SK-N-MC (cell line): ENCODE data around the gene KCNK15.

Source experiments
- DNase-seq: peaks from one replicate; pipeline ENCODE4 v3.0.0-alpha.2; 2011; ENCODE audit warnings: low read depth, low spot score
- H3K27ac ChIP-seq: fragments of 200-600 bp; sonication (generic); 2 replicates; pipeline ENCODE4 v1.5.1; 2016; ENCODE audit warnings: mixed run types
- H3K36me3 ChIP-seq: fragments of 200-600 bp; sonication (generic); 2 replicates; pipeline ENCODE4 v1.6.1; 2017; ENCODE audit warnings: antibody characterized with exemption, low read length, mixed read lengths; ENCODE audit not compliant: insufficient read depth
- H3K4me3 ChIP-seq: fragments of 200-600 bp; sonication (generic); 2 replicates; pipeline ENCODE4 v1.5.1; 2016
- H3K9ac ChIP-seq: fragments of 200-600 bp; sonication (generic); 2 replicates; pipeline ENCODE4 v1.8.0; 2017; ENCODE audit warnings: mixed run types, mixed read lengths; ENCODE audit not compliant: insufficient read length
- H3K9me3 ChIP-seq: fragments of 200-600 bp; sonication (generic); 2 replicates; pipeline ENCODE4 v1.6.1; 2017; ENCODE audit warnings: low read depth, mild to moderate bottlenecking, antibody characterized with exemption, low read length, moderate library complexity, mixed read lengths
- EZH2 ChIP-seq: fragments of 200-600 bp; sonication (generic); IDR thresholded peaks from one replicate; pipeline ENCODE4 v1.6.1; 2017; ENCODE audit warnings: antibody characterized with exemption
- FOXP2 ChIP-seq: optimal IDR thresholded peaks from 2 replicates; pipeline ENCODE3; 2011; ENCODE audit warnings: mild to moderate bottlenecking, moderate library complexity; ENCODE audit not compliant: insufficient read depth; ENCODE audit errors: extremely low read length, control extremely low read depth
- POLR2AphosphoS5 ChIP-seq: IDR thresholded peaks from 2 replicates; pipeline ENCODE4 v1.6.1; 2012; ENCODE audit warnings: mild to moderate bottlenecking, low read depth, low read length, borderline replicate concordance

Gene KCNK15

DNA sequence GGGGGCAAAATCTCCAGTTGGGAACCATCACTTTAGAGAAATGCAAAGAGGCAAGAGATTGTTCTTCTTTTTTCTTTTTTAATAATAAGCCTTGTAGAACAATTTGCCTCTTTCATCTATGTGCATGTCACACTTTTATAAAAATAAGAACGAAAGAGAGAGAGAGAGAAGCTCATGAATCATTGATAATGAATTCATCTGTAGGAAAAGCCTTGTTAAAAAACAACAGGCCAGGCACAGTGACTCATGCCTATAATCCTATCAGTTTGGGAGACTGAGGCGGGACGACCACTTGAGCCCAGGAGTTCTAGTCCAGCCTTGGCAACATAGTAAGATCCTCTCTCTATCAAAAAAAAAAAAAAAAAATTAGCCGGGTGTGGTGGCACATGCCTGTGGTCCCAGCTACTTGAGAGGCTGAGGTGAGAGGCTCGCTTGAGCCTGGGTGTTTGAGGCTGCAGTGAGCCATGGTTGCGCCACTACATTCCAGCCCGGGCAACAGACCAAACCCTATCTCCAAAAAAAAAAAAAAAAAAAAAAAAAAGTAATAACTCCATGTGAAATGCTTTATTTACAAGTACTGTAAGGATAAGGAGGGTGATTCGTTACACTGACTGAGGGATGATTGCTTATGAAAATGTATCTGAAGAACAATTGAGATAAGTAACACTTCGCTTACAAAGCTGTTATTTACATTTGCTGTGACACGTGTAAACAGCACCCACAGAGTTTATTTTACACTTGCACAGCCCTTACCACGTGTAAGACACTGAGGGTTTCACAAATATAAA, 24.5 kb upstream of the KCNK15 start:
- H3K9ac ChIP-seq = no peak overlapping the region
- no peaks in the 10 kb centered on the region for H3K36me3 ChIP-seq
- peak overlapping the region; percentile 40 for H3K4me3 ChIP-seq
- H3K27ac ChIP-seq = peak overlapping the region; percentile 19; the same call in 1 of the 2 replicates
- TF ChIP-seq EZH2 = no peak
- TF ChIP-seq POLR2AphosphoS5 = no peak
- no peak for TF ChIP-seq FOXP2
- no peaks in the 10 kb centered on the region for H3K9me3 ChIP-seq
- no peak for DNase-seq

DNA sequence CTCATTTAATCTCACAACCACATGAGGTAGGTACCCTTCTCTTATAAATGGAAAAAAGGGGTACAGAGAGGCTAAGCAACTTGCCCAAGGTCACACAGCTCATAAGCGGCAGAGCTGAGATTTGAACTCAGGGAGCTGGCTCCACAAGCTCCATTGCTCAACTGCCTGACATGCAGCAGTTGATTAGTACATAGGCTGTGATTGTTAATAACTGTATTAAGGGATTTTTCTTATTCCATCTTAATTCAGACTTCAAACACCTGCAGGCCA, 23.9 kb upstream of the KCNK15 start:
- TF ChIP-seq EZH2 (no peak), FOXP2 (no peak), POLR2AphosphoS5 (no peak)
- Histone ChIP-seq H3K27ac (no peak overlapping the region), H3K9me3 (no peaks in the 10 kb centered on the region), H3K4me3 (no peak overlapping the region), H3K9ac (no peak overlapping the region), H3K36me3 (no peaks in the 10 kb centered on the region)
- no peak for DNase-seq

DNA sequence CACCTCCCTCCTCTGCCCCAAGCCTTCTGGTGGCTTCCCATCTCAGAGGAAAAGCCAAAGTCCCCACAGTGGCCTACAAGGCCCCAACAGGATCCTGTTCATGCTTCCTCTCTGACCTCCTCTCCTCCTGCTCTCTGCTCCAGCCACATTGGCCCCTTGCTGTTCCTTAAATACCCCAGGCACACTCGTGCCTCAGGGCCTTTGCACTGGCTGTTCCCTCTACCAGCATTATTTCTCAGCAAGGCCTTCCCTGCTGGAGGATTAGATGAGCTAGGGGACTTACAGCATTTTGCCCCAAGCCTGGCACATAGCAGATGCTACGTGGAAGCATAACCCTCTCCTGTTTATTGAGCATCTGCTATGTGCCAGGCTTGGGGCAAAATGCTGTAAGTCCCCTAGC, 22.7 kb upstream of the KCNK15 start:
- Histone ChIP-seq H3K4me3 (no peak overlapping the region), H3K36me3 (no peaks in the 10 kb centered on the region), H3K9me3 (no peaks in the 10 kb centered on the region), H3K27ac (no peak overlapping the region), H3K9ac (no peak overlapping the region)
- no peak for DNase-seq
- TF ChIP-seq EZH2 = no peak
- no peak for TF ChIP-seq POLR2AphosphoS5

DNA sequence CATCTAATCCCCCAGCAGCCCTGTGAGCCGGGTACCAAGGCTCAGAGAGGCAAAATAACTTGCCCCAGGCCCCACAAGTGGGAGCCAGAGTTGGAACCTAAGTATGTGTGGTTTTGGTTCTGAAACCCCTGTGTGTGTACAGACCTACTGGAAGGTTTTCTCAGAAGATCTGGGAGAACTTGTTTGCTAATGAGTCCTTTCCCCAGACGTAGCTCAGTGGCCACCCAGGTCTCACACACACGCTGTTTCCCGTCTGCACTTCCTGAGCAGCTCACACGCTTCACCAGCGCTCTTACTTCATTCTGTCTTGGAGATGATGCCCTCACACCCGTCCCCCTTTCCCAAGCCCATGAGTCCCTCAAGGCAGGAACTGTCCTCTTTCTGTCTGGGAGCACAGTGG, 22.3 kb upstream of the KCNK15 start:
- DNase-seq = no peak
- Histone ChIP-seq H3K9ac (no peak overlapping the region), H3K27ac (no peak overlapping the region), H3K9me3 (no peaks in the 10 kb centered on the region), H3K4me3 (no peak overlapping the region), H3K36me3 (no peaks in the 10 kb centered on the region)
- TF ChIP-seq EZH2 = no peak
- no peak for TF ChIP-seq POLR2AphosphoS5
- TF ChIP-seq FOXP2 = no peak

DNA sequence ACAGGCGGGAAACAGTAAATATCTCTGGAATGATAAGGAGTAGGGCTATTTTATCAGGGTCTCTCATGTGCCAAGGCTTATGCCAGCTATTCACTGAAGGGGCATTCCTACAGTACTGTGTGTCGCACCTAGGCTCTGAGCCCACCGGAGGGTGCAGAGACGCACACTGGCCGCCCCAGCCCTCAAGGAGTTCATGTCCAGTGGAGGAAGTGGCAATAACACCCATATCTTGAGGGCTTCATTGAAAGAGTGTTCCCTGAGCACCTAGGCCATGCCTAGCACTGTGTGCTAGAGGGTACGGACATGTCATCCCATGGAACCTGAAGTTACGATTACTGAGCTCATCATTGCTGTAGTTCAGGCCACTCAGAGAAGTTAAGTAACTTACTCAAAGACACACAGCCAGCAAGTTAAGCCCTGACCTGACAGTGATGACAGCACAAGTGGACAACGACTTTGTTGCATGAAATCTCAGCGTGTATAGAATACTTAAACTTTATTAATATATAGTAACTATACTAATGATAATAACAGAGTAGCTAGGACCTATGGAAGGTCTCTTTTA, 21.8 kb upstream of the KCNK15 start:
- Histone ChIP-seq H3K27ac (no peak overlapping the region), H3K4me3 (no peak overlapping the region), H3K9me3 (no peaks in the 10 kb centered on the region), H3K36me3 (no peaks in the 10 kb centered on the region), H3K9ac (no peak overlapping the region)
- no peak for DNase-seq
- no peak for TF ChIP-seq FOXP2
- TF ChIP-seq POLR2AphosphoS5 = no peak
- no peak for TF ChIP-seq EZH2

DNA sequence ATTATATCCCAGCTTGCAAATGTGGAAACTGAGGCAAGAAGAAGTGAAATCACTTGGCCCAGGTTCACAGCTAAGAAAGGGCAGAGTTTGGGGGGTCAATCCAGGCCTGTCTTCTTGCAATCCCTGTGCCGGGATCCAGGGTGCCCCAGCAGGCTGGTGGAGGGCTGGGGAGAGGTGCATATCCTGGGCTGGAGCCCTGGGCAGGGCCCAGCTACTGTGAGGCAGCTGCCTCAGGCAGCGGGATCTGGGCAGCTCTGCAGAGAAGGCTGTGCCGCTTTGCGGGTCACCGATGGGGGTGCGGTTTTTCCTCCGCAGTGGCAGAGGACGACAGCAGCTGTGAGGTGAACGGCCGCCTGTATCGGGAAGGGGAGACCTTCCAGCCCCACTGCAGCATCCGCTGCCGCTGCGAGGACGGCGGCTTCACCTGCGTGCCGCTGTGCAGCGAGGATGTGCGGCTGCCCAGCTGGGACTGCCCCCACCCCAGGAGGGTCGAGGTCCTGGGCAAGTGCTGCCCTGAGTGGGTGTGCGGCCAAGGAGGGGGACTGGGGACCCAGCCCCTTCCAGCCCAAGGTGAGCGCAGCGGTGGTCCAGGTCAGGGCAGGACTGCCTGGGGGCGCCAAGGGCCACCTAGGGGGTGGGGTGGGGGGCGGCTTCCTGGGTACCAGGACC, 21.1 kb upstream of the KCNK15 start:
- no peak overlapping the region for H3K4me3 ChIP-seq
- no peak overlapping the region for H3K27ac ChIP-seq
- H3K9me3 ChIP-seq = no peaks in the 10 kb centered on the region
- DNase-seq = no peak
- H3K36me3 ChIP-seq = no peaks in the 10 kb centered on the region
- H3K9ac ChIP-seq = no peak overlapping the region
- TF ChIP-seq EZH2 = no peak
- no peak for TF ChIP-seq FOXP2
- no peak for TF ChIP-seq POLR2AphosphoS5

DNA sequence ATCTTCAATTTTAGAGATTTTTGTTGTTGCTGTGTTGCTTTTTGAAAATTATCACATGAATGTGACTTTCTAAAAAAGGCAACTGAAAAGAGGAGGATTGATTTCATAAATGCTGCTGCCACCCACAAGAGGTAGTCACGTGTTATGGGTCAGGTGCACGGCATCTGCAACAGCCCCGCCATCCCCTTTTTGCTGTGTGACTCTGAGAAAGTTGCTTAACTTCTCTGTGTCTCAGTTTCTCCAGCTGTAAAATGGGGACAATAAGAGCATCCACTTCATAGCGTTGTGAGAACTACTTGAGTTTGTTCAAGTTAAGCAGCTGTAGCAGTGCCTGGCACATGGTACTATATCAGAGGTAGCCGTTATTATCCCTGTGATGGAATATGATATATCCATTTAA, 19.8 kb upstream of the KCNK15 start:
- Histone ChIP-seq H3K9me3 (no peaks in the 10 kb centered on the region), H3K27ac (no peak overlapping the region), H3K4me3 (no peak overlapping the region), H3K9ac (no peak overlapping the region), H3K36me3 (no peaks in the 10 kb centered on the region)
- no peak for DNase-seq
- TF ChIP-seq FOXP2 = no peak
- TF ChIP-seq POLR2AphosphoS5 = no peak
- no peak for TF ChIP-seq EZH2

DNA sequence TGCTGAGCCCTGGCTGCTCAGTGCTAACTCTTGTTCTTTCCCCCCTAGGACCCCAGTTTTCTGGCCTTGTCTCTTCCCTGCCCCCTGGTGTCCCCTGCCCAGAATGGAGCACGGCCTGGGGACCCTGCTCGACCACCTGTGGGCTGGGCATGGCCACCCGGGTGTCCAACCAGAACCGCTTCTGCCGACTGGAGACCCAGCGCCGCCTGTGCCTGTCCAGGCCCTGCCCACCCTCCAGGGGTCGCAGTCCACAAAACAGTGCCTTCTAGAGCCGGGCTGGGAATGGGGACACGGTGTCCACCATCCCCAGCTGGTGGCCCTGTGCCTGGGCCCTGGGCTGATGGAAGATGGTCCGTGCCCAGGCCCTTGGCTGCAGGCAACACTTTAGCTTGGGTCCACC, 18.6 kb upstream of the KCNK15 start:
- Histone ChIP-seq H3K36me3 (no peaks in the 10 kb centered on the region), H3K4me3 (no peak overlapping the region), H3K9ac (no peak overlapping the region), H3K27ac (no peak overlapping the region), H3K9me3 (no peaks in the 10 kb centered on the region)
- TF ChIP-seq FOXP2 = no peak
- no peak for TF ChIP-seq EZH2
- no peak for TF ChIP-seq POLR2AphosphoS5
- DNase-seq = no peak

DNA sequence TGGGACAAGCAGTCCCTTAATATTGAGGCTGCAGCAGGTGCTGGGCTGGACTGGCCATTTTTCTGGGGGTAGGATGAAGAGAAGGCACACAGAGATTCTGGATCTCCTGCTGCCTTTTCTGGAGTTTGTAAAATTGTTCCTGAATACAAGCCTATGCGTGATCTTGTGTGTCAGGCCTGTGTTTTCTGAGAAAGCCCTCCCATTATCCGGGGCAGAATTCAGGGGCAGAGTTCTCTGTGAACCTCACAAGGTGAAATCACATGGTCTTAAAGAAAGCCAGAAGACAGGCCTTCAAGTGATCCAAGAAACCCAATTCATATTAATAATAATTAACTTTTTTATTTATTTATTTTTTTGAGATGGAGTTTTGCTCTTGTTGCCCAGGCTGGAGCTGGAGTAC, 18.0 kb upstream of the KCNK15 start:
- DNase-seq = no peak
- Histone ChIP-seq H3K9ac (no peak overlapping the region), H3K27ac (no peak overlapping the region), H3K36me3 (no peaks in the 10 kb centered on the region), H3K9me3 (no peaks in the 10 kb centered on the region), H3K4me3 (no peak overlapping the region)
- TF ChIP-seq POLR2AphosphoS5 = no peak
- no peak for TF ChIP-seq FOXP2
- no peak for TF ChIP-seq EZH2
